SU-DHL-6 (cell line): ENCODE results near the gene PHKB.

ENCODE experiments used
- H2AFZ ChIP-seq: fragments of 200-600 bp; sonication (generic); 2 replicates; pipeline ENCODE4 v1.6.1; 2014; ENCODE audit warnings: low read depth, mild to moderate bottlenecking, moderate library complexity, mixed read lengths, antibody characterized with exemption, low read length; ENCODE audit not compliant: severe bottlenecking
- H3F3A ChIP-seq: fragments of 200-600 bp; shearing (Covaris generic); 2 replicates; pipeline ENCODE4 v1.6.0; 2016; ENCODE audit warnings: antibody characterized with exemption, mild to moderate bottlenecking; ENCODE audit not compliant: insufficient read depth
- H3K27ac ChIP-seq: fragments of 200-600 bp; sonication (generic); 2 replicates; pipeline ENCODE4 v1.5.1; 2016; ENCODE audit warnings: low read depth, mild to moderate bottlenecking, low read length, moderate library complexity, mixed read lengths
- H3K27me3 ChIP-seq: fragments of 200-600 bp; sonication (generic), shearing (Covaris generic); 2 replicates; pipeline ENCODE4 v1.6.0; 2014; ENCODE audit warnings: mild to moderate bottlenecking, low read length
- H3K36me3 ChIP-seq: fragments of 200-600 bp; sonication (generic); 2 replicates; pipeline ENCODE4 v1.6.1; 2014; ENCODE audit warnings: mild to moderate bottlenecking, low read length, mixed read lengths
- H3K4me2 ChIP-seq: fragments of 300-600, 200-600 bp; shearing (Covaris generic), sonication (generic); 2 replicates; pipeline ENCODE4 v1.6.0; 2014; ENCODE audit warnings: low read length, low read depth, mild to moderate bottlenecking; ENCODE audit not compliant: poor library complexity, severe bottlenecking
- H3K4me3 ChIP-seq: fragments of 200-600 bp; sonication (generic); 2 replicates; pipeline ENCODE4 v1.5.1; 2014; ENCODE audit warnings: antibody characterized with exemption, low read length, mild to moderate bottlenecking, mixed read lengths; ENCODE audit not compliant: insufficient read depth, poor library complexity, severe bottlenecking
- H3K79me2 ChIP-seq: fragments of 200-600 bp; sonication (generic); 2 replicates; pipeline ENCODE4 v1.6.1; 2014; ENCODE audit warnings: mild to moderate bottlenecking, low read length, moderate library complexity; ENCODE audit not compliant: insufficient read depth
- H3K9ac ChIP-seq: fragments of 200-600 bp; sonication (generic); 2 replicates; pipeline ENCODE4 v1.7.0; 2014; ENCODE audit warnings: mild to moderate bottlenecking, low read length
- H3K9me2 ChIP-seq: fragments of 200-600 bp; sonication (generic); replicated peaks from 2 replicates; pipeline ENCODE4 v1.6.1; 2014; ENCODE audit warnings: low read length; ENCODE audit not compliant: insufficient read depth
- H3K9me3 ChIP-seq: fragments of 200-600 bp; sonication (generic); 2 replicates; pipeline ENCODE4 v1.6.1; 2014; ENCODE audit warnings: low read length, mixed read lengths; ENCODE audit not compliant: insufficient read depth
- H4K20me1 ChIP-seq: fragments of 200-600 bp; sonication (generic); 2 replicates; pipeline ENCODE4 v1.6.1; 2014; ENCODE audit warnings: low read depth, mild to moderate bottlenecking, antibody characterized with exemption, low read length, moderate library complexity, mixed read lengths
- EZH2phosphoT487 ChIP-seq: fragments of 200-600 bp; sonication (generic), shearing (Covaris generic); conservative IDR thresholded peaks from 2 replicates; pipeline ENCODE4 v1.6.1; 2018; ENCODE audit warnings: mild to moderate bottlenecking, antibody characterized with exemption, low read length, moderate library complexity, mixed read lengths
- TF ChIP-seq, protein P1 (sequence below): fragments of 200-600 bp; sonication (generic); IDR thresholded peaks from one replicate; pipeline ENCODE4 v1.5.1; 2017; ENCODE audit warnings: antibody characterized with exemption, mild to moderate bottlenecking, low read length, moderate library complexity; ENCODE audit not compliant: insufficient read depth, poor library complexity, severe bottlenecking

Gene PHKB

DNA sequence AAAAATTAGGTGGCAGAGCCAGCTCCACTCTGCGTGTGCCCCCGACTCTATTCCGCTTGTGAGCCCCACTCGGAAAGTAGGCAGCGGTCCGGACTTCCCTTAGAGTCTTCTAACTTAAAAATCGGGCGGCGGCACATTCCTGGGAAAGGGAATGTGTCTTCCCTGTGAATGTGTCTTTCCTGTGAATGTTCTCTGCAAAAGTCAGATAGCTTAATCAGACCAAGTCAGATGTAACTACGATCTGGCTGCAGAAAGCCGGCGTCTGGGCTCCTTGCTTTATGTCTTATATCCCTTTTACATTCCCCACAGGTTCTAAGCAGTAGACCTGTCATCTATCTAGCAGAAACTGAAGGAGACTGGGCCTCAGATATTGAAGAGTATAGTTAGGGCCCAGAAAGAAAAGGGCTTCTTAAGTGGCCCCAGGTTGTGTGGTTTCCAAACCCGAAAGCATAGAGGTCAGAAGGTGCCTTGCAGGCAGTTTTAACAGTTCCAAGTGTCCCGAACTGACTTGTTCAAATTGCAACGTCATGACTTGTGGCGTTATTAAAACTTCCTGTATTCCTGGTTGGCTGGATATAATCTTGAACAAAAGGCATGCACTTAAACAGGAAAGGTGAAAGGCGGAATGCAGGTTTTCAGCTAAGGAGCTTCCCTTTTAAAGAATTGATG is 601 bp downstream of the PHKB start:
- Histone ChIP-seq H2AFZ (peak overlapping the region; percentile 33), H3K4me3 (peak overlapping the region; percentile 83), H3K9me2 (no peaks in the 10 kb centered on the region), H4K20me1 (no peaks in the 10 kb centered on the region), H3K79me2 (peaks cover 66% of the 10 kb centered on the region), H3F3A (peaks cover 37% of the 10 kb centered on the region), H3K36me3 (peaks cover 18% of the 10 kb centered on the region), H3K27me3 (no peaks in the 10 kb centered on the region), H3K27ac (peak overlapping the region; percentile 82), H3K4me2 (peak overlapping the region; percentile 77), H3K9me3 (no peaks in the 10 kb centered on the region), H3K9ac (peak overlapping the region; percentile 88)
- TF ChIP-seq, protein P1, sequence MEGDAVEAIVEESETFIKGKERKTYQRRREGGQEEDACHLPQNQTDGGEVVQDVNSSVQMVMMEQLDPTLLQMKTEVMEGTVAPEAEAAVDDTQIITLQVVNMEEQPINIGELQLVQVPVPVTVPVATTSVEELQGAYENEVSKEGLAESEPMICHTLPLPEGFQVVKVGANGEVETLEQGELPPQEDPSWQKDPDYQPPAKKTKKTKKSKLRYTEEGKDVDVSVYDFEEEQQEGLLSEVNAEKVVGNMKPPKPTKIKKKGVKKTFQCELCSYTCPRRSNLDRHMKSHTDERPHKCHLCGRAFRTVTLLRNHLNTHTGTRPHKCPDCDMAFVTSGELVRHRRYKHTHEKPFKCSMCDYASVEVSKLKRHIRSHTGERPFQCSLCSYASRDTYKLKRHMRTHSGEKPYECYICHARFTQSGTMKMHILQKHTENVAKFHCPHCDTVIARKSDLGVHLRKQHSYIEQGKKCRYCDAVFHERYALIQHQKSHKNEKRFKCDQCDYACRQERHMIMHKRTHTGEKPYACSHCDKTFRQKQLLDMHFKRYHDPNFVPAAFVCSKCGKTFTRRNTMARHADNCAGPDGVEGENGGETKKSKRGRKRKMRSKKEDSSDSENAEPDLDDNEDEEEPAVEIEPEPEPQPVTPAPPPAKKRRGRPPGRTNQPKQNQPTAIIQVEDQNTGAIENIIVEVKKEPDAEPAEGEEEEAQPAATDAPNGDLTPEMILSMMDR, result no peak
- no peak for TF ChIP-seq EZH2phosphoT487

DNA sequence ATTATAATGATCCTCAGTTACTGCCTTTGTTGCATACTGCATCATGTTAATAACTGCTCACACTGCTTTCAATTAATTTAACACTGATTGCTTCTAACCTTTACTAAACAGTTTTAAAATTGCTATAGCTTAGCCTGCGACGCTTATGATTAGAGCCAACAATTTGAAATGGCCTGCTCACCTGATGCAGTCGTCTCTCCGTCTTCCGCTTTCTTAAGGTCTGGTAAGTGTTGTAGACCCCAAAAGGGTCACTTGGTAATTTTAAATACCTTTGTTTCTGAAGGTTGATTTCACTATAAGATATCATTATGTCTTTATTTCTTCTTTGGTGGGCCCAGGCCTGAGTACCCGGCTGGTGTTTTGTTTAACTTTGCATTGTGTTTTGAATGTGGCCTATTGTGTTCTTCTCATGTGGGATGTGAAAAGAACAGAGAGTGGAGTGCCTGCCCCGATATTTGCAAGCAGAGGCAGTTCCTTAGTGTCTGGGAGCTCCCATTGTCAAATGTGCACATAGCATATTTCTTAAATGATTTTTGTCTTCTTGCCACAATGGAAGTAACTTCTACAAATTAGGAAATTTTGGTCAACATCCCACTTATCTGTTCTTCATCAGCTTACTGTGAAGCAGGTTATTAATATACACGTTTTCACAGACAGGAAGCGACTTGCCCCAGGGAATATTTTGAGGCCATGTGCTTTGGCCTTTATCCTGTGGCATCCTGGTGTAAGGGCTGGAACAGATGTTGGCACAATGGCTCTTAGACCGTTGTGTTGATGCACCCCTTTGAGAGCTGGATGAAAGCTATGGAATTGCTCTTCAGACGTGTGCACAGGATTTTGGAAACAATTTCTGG is 2.9 kb downstream of the PHKB start:
- Histone ChIP-seq H3K4me2 (peak overlapping the region; percentile 77), H3K27me3 (no peaks in the 10 kb centered on the region), H2AFZ (no peak overlapping the region), H3K79me2 (peaks cover 73% of the 10 kb centered on the region), H3K9me3 (no peaks in the 10 kb centered on the region), H3K27ac (peak overlapping the region; percentile 82), H3K4me3 (peak overlapping the region; percentile 83), H3K36me3 (peaks cover 12% of the 10 kb centered on the region; the same call in 1 of the 2 replicates), H3F3A (peaks cover 37% of the 10 kb centered on the region), H3K9me2 (no peaks in the 10 kb centered on the region), H4K20me1 (no peaks in the 10 kb centered on the region), H3K9ac (peak overlapping the region; percentile 88)
- no peak for TF ChIP-seq EZH2phosphoT487
- TF ChIP-seq, protein P1, result no peak

DNA sequence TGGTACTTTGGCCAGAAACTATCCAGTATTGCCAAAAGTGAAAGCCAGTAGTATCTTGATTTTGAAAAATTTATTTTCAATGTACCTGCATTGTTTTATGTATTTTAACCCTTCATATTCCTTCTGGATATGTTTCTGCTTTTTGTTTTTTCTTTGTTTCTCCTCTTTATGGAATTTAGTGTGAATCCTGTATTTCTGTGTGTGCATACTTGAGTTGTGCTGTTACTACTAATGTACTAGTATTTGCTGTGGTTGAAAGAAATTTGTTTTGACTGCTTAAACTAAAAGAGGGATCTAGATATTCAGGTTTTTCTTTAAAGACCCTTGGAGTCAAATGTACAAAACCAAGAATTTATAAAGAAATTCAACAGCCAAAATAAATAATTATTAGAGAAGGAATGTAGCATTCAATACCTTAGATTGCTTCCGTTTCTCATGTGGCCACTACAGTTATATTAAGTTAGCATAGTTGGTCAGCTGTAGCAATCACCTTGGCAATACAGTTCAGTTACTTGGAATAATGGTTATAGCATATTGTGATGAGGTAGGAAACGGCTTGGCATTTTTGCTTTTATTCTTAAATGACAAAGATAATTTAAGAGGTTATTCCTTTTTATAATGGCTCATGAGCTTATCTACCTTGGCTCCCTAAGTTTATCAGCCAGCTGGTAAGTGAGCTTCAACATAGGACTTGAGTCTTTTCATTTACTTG is 4.9 kb downstream of the PHKB start:
- Histone ChIP-seq H3K9me2 (no peaks in the 10 kb centered on the region), H3K4me2 (peak overlapping the region; percentile 77), H3F3A (peaks cover 37% of the 10 kb centered on the region), H4K20me1 (no peaks in the 10 kb centered on the region), H3K27ac (peak overlapping the region; percentile 82; the same call in 1 of the 2 replicates), H3K36me3 (peaks cover 12% of the 10 kb centered on the region; the same call in 1 of the 2 replicates), H3K27me3 (no peaks in the 10 kb centered on the region), H3K4me3 (no peak overlapping the region), H2AFZ (no peak overlapping the region), H3K79me2 (peaks cover 68% of the 10 kb centered on the region), H3K9me3 (no peaks in the 10 kb centered on the region), H3K9ac (peak overlapping the region; percentile 88; the same call in 1 of the 2 replicates)
- no peak for TF ChIP-seq EZH2phosphoT487
- TF ChIP-seq, protein P1, result no peak
